Brain pericyte (primary cell): ENCODE measurements around the gene SOX2.

Source experiments
- DNase-seq: peaks from one replicate; pipeline ENCODE4 v3.0.0-alpha.2; 2012; ENCODE audit warnings: low read depth, low spot score

The SOX2 gene

GRCh38 chr3:181711325-181712135, at the start of gene SOX2:
Gene SOX2 (plus strand): TSS chr3:181711925. CDS start chr3:181712361, 436 bp downstream.
- DNase-seq, result no peak

GRCh38 chr3:181683563-181683962, 28.2 kb upstream of the SOX2 start:
- no peak for DNase-seq

GRCh38 chr3:181687190-181687589, 24.5 kb upstream of the SOX2 start:
- DNase-seq, result no peak

GRCh38 chr3:181687731-181688130, 24.0 kb upstream of the SOX2 start:
- no peak for DNase-seq

- DNase-seq, result no peak
Observed at GRCh38 chr3:181689546-181689945, 22.2 kb upstream of the SOX2 start.

- no peak for DNase-seq
Observed at GRCh38 chr3:181690769-181691168, 21.0 kb upstream of the SOX2 start.

GRCh38 chr3:181691901-181692300, 19.8 kb upstream of the SOX2 start:
- DNase-seq, result no peak

- DNase-seq, result no peak
Observed at GRCh38 chr3:181692311-181693145, 19.2 kb upstream of the SOX2 start.

GRCh38 chr3:181693280-181693679, 18.4 kb upstream of the SOX2 start:
- DNase-seq, result no peak

- DNase-seq, result no peak
Observed at GRCh38 chr3:181694805-181695660, 16.7 kb upstream of the SOX2 start.

- no peak for DNase-seq
Observed at GRCh38 chr3:181695661-181696491, 15.8 kb upstream of the SOX2 start.

- DNase-seq, result no peak
Observed at GRCh38 chr3:181696626-181697230, 15.0 kb upstream of the SOX2 start.

- no peak for DNase-seq
Observed at GRCh38 chr3:181698263-181698954, 13.3 kb upstream of the SOX2 start.

GRCh38 chr3:181699171-181699903, 12.4 kb upstream of the SOX2 start:
- DNase-seq, result no peak

GRCh38 chr3:181700168-181701087, 11.3 kb upstream of the SOX2 start:
- DNase-seq, result no peak

GRCh38 chr3:181701096-181701495, 10.6 kb upstream of the SOX2 start:
- DNase-seq, result no peak

- DNase-seq, result no peak
Observed at GRCh38 chr3:181703601-181704420, 7.9 kb upstream of the SOX2 start.
